Pons (tissue), 1 donor: Measurements from ENCODE around the gene SEMA6B.

Experiments used
- DNase-seq: peaks from one replicate; pipeline ENCODE4 v3.0.0-alpha.2; 2016; ENCODE audit warnings: low spot score

The SEMA6B gene

DNA sequence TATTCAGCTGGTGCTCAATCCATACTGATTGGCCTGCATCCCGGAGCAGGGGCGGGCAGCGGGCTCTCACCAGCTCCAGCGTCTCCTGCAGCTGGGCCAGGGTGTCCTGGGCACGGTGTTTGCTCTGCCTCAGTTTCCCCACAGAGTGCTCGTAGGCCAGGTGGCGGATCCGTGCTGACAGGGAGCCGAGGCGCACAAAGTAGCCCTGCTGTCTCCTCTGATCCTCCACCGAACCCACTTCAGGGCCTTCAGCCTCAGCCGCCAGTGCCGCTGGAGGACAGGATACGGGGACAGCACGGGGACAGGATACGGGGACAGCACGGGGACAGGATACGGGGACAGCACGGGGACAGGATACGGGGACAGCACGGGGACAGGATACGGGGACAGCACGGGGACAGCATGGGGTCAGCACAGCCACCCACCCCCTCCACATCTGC is 33.9 kb downstream of the SEMA6B start:
- DNase-seq = no peak

DNA sequence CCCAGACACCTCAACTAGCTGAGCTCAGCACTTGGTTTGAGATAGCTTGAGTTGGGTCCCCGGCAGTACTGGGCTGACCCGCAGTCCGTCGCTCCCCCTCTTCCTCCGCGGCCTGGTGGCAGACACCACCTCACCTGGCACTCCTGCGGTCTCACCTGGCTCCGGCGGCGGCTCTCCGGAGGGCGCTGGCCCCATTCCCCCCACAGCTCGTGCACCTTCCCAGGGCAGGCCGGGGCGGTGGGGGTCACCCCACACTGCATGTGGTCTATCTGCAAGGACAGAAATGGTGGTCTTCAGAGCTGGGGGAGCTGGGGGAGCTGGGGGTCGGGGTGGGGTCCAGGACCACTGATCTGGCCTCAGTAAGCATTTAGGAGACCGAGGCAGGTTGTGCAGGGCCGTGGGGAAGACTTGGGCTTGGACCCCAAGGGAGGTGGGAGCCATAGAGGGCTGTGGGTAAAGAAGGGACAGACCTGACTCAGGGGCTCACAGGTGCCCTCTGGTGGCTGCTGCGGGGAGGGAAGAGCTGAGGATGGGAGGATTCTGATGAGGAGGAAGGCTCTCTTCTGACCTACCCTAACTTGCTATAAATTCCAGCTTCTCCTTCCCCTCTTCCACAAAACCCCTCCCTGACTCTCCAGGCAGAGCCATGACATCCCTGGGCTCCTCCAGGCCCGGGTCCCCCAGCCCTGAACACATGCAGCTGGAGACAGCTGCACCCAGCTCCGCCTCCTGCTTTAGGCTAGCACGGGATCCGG is 34.5 kb downstream of the SEMA6B start:
- peak; percentile 17 for DNase-seq

DNA sequence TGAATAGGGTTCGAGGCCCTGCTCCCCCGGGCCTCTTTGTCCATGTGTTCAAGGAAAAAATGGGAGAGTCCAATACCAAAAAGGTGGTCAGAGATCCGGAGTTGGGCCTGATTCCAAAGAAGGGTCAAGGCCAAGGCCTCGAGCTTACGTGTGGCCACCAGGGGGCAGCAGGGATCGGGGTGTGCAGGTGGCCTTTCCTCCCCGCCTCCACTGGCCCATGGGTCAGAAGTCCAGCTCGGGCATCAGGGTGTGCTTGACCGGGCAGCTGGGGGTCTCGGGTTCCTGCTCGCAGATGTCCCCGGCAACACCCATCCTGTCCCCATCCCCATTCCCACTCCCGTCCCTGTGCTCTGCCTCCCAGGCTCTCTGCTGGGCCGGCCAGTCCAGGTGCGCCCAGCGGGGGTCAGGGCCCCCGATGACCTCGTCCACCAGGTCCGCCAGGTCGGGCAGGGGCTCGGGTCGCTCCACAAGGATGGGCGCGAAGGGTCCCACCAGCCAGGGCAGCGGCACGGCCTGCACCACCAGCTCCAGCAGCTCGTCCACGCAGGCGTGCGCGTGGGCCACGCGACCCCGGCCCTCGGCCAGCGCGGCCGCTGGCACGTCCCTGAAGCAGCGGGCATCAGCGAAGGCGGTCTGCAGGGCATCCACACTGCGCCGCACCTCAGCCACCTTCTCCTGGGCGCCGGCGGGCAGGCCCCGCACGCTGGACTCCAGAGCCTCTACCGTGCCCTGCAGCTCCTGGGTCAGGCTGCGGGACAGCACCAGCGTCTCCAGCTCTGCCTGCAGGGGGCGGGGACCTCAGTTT is 36.0 kb downstream of the SEMA6B start:
- DNase-seq = peak; percentile 11

DNA sequence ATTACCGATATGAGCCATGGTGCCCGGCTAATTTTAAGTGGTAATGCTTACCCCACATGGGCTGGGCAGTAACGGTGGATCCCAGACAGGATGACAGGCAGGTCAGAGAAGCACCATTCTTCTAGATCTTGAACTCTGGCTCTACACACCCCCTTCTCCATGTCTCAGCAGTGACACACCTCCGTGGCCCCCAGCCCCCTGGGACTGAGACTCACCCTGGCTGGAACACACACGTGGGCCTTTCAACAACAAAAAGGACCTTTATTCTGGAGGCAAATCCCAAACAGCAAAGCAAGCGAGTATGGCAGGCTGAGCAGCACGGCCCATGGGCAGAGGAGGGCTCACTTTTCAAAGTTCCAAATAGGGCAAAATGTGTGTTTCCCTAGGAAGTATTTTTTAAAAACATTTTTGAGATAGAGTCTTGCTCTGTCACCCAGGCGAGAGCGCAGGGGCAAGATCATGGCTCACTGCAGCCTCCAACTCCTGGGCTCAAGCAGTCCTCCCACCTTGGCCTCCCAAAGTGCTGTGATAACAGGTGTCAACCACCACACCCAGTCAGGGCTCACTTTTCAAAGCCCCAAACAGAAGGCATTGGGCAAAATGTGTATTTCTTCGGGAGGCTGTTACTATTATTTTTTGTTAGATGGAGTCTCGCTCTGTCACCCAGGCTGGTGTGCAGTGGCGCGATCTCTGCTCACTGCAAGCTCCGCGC is 37.0 kb downstream of the SEMA6B start:
- no peak for DNase-seq

DNA sequence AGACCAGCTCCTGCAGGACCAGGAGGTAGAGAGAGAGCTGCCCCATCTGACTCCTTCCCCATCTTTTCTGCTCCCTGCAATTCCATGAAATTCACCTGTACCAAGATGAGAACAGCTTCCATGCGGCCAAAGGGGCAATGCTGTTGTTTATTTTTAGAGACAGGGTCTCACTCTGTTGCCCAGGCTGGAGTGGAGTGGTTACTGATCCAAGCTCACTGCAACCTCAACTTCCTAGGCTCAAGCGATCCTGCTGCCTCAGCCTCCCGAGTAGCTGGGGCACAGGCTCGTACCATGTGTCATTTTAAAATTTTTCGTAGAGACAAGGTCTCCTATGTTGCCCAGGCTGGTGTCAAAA is 37.6 kb downstream of the SEMA6B start:
- no peak for DNase-seq

DNA sequence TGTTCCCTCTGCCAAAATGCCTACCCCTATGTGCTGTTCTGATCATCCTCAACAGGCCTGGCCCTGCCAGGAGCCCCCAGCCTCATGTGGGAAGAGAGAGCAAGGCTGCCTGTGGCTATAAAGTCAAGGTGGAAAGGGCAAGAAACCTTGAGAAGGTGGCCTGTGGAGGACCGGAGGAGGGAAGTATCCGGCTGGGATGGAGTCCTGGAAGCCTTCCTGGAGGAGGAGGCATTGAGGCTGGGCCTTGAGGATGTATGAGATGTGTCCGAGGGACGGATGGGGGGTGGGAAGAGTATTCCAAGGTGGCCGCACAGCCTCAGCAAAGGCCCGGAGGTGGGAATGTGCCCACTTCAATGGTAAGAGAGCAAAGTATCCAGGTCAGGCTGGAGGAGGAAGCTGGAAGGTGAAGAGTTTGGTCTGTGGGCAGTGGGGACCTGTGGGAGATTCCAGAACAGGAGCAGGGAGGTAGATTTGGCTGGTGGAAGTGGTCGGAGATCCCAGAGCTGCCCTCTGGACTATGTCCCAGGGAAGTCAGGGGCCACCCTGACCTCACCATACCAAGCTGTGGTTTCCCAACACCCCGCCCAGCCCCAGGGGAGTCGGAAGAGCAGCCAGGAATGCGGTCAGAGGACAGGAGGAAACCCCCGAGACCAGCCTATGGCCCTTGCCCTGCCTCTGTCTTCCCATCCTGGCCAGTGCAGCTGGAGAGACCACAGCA is 38.2 kb downstream of the SEMA6B start:
- no peak for DNase-seq

DNA sequence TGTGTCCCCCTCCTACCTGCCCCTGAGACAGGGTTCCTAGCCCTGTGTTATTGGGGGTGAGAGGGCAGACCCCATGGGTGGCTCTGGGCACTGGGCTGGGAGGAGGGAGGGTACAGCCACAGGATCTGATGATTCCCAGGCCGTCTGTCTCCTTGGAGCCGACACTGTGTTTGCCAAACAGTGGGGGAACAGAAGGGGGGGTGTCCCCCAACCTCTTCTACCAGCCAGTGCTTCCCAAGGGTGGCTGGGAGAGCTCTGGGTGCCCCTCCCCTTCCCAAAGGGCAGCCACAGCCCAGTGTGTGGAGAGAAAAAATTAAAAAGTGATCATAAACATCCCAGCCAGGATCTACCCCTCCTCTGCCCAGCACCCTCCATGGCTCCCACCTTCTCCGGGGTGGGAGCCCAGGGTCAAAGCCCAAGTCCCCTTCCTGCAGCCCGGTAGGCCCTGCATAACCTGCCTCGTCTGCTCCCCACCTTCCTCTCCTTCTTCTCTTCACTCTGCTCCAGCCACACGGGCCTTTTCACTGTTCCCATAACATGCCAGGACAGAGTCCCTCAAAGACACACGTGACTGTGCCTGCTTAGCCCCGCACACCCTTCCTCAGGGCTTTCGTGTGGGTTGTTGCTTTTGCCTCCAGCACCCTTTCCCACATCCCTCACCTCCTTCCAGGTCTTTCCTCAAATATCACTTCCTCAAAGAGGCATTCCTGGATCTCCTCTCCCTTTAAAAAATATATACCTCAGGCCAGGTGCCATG is 39.8 kb downstream of the SEMA6B start:
- DNase-seq = peak; percentile 14

DNA sequence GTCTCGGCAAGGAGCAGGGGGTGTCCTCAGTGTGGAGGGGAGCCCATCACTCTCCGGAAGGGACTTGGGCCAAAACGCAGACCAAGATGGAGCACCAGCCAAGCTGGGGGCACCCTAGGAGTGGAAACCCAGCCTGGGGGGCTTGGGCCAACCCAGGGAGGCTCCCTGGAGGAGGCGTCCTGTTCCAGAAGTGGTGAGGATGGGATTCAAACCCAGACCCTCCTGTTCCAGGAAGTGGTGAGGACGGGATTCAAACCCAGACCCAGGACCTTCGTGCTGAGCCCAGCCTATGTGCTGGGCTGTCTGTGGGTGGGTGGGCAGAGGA is 40.4 kb downstream of the SEMA6B start:
- DNase-seq = no peak

DNA sequence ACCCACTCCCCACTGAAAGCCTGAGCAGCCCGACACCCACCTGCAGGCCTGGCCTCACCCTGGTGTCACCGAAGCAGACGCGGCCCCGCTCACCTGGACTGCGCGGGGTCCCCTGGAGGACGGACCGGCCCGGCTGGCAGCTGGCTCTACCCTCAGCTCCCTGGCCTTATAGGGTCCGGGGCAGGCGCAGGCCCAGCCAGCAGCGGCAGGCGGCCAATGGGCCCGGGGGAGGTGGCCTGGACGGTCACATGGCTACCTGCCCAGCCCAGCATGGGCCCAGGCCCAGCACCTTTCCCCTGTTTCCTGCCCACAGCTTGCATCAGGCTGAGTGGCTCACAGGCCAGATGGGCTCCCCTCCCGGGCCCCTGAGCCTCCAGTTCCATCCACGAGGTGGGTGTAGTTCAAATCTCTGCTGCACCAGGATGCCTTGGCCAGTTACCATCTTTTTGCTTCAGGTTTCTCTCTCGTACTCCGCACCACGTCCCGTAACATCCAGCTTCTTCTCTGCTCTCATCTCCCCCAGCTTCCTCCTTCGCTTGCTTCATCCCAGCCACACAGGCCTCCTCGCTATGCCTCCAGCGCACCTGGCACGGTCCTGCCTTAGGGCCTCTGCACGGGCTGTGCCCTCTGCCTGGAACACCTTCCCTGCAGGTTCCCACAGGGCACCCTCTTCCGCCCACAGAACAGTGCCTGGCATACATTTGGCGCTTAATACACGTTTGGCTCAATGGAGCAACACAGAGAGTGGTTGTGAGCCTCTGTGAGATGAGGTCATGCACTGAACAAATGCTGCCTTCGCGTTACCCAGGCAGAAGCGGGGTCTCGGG is 40.9 kb downstream of the SEMA6B start, which contains the start of gene PLIN4:
TSS of gene PLIN4 (minus strand) at position 142 of the 827 bp plus-strand sequence. CDS start 214 bp downstream, outside the sequence.
- peak; percentile 16 for DNase-seq

DNA sequence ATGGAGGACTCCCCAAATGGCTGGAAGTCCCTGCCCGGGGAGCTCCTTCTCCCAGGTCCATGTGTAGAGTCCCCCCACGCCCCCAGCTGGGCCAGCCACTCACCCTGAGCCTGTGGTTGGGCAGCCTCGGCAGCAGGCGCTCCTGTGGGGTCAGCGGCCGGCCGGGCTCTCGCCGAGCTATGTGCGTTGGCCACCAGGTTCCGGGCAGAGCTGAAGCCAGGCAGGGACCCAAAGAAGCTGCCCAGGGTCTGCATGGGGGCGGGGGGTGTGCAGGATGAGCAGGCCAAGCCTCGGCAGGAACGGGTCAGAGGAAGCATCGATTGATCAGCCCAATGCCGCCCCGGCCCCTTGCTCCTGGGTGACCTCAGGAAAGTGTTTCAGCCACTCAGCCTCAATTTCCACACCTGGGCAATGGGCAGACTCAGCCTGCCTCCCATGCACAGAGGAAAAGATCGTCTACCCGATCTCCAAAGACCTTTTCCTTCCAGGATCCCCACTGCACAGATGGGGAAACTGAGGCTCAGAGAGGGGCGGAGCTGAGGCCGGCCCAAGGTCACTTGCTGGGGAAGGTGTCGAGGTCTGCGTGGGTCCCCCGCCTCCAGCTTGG is 41.9 kb downstream of the SEMA6B start:
- DNase-seq = no peak

DNA sequence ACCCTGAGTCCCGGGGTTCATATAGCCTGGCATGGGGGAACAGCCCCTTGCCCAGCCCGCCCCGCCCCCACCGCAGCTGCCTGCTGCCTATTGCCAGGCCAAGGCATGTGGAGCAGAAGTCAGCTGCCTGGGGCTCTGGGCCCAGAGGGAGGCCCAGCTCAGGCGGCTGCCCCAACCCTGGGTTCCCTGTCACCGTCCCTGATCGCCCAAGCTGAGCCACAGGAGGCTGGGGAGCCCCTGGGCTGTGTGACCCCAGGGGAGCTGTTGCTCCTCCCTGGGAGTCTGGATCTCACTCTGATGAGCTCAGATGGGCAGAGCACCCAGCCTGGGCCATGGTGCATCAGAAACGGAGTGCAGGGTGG is 42.6 kb downstream of the SEMA6B start:
- no peak for DNase-seq

DNA sequence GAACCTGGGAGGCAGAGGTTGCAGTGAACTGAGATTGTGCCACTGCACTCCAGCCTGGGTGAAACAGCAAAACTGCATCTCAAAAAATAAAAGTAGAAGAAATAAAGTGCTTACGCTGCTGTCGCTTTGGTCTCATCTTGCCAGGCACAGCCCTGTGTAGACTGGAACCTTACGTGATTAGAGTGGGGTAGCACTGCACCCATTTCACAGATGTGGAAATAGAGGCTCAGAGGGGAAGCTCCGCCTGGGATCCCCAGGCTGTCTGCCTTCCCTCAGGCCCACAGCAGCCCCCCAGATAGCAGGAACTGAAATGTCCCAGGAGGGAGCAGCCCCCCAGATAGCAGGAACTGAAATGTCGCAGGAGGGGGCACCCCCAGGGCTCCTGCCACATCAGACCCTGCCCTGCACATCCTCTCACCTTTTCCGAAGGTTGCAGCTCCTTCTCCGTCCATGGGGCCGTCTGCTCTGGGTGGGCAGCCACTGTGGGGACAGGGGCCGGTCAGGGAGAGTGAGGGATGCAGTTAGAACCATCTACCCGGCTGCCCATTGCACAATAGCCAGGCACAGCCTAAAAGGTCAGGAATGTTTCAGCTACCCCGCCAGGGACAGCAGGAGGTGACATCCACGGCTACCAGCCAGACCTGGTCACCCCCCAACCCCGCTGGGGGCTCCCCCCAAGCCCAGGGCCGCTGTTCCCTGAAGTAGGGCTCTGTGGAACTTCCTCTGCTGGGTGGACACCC is 43.1 kb downstream of the SEMA6B start:
- DNase-seq = no peak

DNA sequence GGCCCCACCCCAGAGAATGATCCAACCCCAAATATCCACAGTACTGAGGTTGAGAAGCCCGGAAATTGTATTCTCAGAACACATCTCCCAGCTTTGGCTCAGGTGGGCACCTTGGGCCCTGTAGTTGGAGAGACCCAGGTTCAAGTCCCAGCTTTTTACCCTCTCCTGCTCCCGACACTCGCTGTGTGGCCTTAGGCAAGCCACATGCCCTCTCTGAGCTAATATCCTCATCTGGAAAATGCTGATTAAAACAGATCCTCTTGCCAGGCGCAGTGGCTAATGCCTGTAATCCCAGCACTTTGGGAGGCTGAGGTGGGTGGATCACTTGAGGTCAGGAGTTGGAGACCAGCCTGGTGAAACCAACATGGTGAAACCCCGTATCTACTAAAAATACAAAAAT is 43.8 kb downstream of the SEMA6B start:
- DNase-seq = no peak

DNA sequence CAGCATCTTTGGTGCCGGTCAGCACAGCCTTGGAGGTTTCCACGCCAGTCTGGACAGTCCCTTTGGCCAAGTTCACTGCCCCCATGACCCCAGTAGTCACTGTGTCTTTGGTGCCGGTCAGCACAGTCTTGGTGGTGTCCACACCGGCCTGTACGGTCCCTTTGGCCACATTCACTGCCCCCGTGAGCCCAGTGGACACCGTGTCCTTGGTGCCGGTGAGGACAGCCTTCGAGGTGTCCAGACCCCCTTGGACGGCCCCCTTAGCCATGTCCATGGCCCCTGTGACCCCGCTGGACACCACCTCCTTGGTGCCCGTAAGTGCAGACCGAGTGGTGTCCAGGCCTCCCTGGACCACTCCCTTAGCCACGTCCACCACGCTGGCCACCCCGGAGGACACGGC is 46.2 kb downstream of the SEMA6B start:
- DNase-seq = no peak

DNA sequence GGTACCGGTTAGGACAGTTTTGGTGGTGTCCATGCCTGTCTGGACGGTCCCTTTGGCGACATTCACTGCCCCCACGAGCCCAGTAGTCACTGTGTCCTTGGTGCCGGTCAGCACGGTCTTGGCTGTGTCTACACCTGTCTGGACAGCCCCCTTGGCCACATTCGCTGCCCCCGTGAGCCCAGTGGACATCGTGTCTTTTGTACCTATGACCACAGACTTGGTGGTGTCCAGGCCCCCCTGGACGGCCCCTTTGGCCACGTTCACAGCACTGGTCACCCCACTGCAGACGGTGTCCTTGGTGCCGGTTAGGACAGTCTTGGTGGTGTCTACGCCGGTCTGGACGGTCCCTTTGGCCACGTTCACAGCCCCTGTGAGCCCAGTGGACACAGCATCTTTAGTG is 47.4 kb downstream of the SEMA6B start:
- DNase-seq = no peak

DNA sequence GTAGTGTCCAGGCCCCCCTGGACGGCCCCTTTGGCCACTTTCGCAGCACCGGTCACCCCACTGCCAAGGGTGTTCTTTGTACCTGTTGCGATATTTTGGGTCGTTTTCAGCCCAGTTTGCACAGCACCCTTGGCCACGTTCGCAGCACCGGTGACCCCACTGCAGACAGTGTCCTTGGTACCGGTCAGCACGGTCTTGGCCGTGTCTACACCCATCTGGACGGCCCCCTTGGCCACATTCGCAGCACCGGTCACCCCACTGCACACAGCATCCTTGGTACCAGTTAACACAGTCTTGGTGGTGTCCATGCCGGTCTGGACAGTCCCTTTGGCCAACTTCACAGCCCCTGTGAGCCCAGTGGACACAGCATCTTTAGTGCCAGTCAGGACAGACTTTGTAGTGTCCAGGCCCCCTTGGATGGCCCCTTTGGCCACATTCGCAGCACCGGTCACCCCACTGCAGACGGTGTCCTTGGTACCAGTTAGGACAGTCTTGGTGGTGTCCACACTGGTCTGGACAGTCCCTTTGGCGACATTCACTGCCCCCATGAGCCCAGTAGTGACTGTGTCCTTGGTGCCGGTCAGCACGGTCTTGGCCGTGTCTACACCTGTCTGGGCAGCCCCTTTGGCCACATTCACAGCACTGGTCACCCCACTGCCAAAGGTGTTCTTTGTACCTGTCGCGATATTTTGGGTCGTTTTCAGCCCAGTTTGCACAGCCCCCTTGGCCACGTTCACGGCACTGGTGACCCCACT is 48.0 kb downstream of the SEMA6B start:
- no peak for DNase-seq

DNA sequence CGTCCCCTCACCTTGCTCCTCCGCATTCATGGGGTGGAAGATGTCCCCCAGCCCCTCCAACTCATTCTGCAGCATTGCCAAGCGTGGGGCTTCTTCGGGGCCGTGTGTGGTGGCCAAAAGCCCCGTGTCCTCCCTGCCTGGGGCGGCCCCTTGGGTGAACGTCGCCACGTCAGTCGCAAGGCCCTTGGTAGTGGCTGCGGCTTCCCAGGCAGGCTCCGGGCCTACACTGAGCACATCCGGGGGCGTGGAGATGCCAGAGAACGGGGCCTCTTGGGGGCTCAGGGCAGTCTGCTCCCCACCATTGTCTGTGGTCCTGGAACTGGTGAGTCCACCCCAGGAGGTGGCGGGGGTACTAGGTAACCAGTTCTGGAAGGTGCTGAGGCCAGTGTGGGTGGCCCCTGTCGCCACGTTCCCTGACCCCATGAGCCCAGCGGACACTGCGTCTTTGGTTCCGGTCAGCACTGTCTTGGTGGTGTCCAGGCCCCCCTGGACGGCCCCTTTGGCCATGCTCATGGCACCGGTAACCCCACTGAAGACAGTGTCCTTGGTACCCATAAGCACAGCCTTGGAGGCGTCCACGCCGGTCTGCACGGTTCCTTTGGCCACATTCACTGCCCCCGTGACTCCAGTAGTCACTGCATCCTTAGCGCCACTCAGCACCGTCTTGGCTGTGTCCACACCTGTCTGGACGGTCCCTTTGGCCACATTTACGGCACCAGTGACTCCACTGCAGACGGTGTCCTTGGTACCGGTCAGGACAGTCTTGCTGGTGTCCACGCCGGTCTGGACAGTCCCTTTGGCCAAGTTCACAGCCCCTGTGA is 48.8 kb downstream of the SEMA6B start:
- DNase-seq = no peak

DNA sequence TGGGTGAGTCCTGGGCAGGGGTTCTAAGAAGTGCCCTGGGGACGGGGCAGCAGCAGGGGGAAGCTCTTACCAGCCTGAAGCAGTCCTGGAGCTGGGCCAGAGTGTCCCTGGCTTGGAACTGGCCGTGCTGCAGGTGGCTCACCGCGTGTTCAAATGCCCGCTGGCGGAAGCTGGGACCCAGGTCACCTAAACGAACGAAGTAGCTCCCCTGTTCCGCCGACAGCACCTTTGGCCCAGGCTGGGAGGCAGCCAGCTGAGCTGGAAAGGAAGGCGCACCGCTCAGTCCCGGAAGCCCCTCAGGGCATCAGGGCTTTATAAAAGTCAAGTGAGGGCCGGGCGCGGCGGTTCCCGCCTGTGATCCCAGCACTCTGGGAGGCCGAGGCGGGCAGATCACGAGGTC is 50.8 kb downstream of the SEMA6B start:
- DNase-seq = no peak
